HEK293T (cell line): ENCODE results near the gene CERS1.

Experiments used
- ELF4 ChIP-seq: fragments of 450-650 bp; IDR thresholded peaks from 2 replicates; pipeline ENCODE4 v1.6.1; 2017; ENCODE audit warnings: antibody characterized with exemption
- LEF1 ChIP-seq: fragments of 450-650 bp; IDR thresholded peaks from 2 replicates; pipeline ENCODE4 v1.6.1; 2017; ENCODE audit warnings: mild to moderate bottlenecking, borderline replicate concordance

DNA sequence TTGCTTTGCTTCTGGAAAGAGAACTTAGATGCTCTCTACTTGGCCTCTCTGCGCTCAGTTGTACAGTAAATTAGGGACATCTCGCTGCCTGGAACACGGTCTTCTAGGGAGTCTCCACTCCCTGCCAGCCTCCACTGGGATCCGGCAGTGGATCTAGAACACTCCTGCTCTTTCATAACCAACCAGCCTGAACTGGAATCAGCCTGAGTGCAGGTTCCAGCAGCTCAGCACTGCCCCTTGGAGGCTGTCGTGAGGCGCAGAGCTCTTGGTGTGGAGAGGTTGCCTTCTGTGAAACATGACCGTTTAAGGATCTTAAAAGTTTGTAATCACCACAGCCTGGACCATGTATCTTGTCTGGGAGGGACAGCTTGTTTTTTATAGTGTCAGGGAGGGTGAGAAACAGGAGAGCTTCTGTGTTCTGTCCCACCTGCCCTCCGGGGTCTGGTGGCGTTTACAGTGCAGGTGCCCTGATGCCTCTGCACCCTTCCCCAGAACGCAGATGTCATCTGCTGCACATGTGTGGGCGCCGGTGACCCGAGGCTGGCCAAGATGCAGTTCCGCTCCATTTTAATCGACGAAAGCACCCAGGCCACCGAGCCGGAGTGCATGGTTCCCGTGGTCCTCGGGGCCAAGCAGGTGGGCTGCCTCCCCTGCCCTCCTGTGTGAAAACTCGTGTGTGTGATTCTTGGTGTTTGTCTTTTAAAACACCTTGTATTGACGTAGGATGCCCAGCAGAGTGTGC lies 39.4 kb downstream of the CERS1 start:
- TF ChIP-seq LEF1 (no peak), ELF4 (no peak)
